GM23248 (cell line): ENCODE measurements around the gene PLK2.

Experiments
- EZH2 ChIP-seq: fragments of 200-600 bp; sonication (generic); IDR thresholded peaks from 2 replicates; pipeline ENCODE4 v1.6.1; 2018; ENCODE audit warnings: antibody characterized with exemption, mild to moderate bottlenecking; ENCODE audit not compliant: insufficient read depth, poor library complexity, severe bottlenecking
- EZH2phosphoT487 ChIP-seq: fragments of 200-600 bp; sonication (generic); IDR thresholded peaks from 2 replicates; pipeline ENCODE4 v1.6.1; 2018; ENCODE audit warnings: antibody characterized with exemption, moderate library complexity, mild to moderate bottlenecking, low read depth; ENCODE audit not compliant: insufficient read depth

GRCh38 chr5:58462154-58462553 lies 2.3 kb upstream of the PLK2 start:
- TF ChIP-seq EZH2 (no peak), EZH2phosphoT487 (no peak)
